ENCODE data around the gene ERO1B.

- TF ChIP-seq CTCF (IDR thresholded peaks at IDR 0.05), result no peak
- no peak for TF ChIP-seq POLR2A (IDR thresholded peaks at IDR 0.05)
- no peak for TF ChIP-seq POLR2AphosphoS5 (IDR thresholded peaks at IDR 0.05)
- TF ChIP-seq EP300 (IDR thresholded peaks at IDR 0.05; ENCODE audit: low read depth), result no peak
Measured at GRCh38 chr1:236313427-236313826, 31.7 kb upstream of the ERO1B start.
